HepG2 (cell line): ENCODE measurements around the gene GGA1. TPM values are rescaled to one million over a fixed set of nuclear protein-coding genes. Genes with fewer than 3 reads are reported as not detected.

Source experiments
- HHEX ChIP-seq: IDR thresholded peaks from 2 replicates; pipeline ENCODE4 v1.6.1; 2016; ENCODE audit warnings: control low read depth
- MIXL1 ChIP-seq: IDR thresholded peaks from 2 replicates; pipeline ENCODE4 v1.6.1; 2016
- NR3C1 ChIP-seq: sonication (generic); formaldehyde crosslinking; IDR thresholded peaks from 2 replicates; pipeline ENCODE4 v1.4.0; 2020; ENCODE audit warnings: missing genetic modification reagents
- PLRG1 ChIP-seq: fragments of 450-650 bp; conservative IDR thresholded peaks from 2 replicates; pipeline ENCODE4 v1.6.1; 2016
- RXRB ChIP-seq: IDR thresholded peaks from 2 replicates; pipeline ENCODE4 v1.6.1; 2016; ENCODE audit warnings: borderline replicate concordance, missing genetic modification reagents, missing compliant biosample characterization
- SALL2 ChIP-seq: sonication (generic); formaldehyde crosslinking; IDR thresholded peaks from 2 replicates; pipeline ENCODE4 v1.8.1; 2023; ENCODE audit warnings: mild to moderate bottlenecking, missing genetic modification reagents, inconsistent platforms
- TBP ChIP-seq: sonication (generic); formaldehyde crosslinking; IDR thresholded peaks from 2 replicates; pipeline ENCODE4 v1.5.0; 2020; ENCODE audit warnings: missing genetic modification reagents
- ZNF101 ChIP-seq: sonication (generic); formaldehyde crosslinking; IDR thresholded peaks from 2 replicates; pipeline ENCODE4 v1.4.0; 2020; ENCODE audit warnings: mild to moderate bottlenecking, low read depth, missing genetic modification reagents, borderline replicate concordance
- ZNF792 ChIP-seq: IDR thresholded peaks from 2 replicates; pipeline ENCODE4 v1.6.1; 2016
- polyA plus RNA-seq, 8 experiments: library from polyadenylated mRNA; depleted of rRNA in 3 of 8; stranded (reverse) in 7 of 8; unstranded in 1 of 8; fragments of >200 nt; fragmentation: Illumina TruSeq in 4 of 8; extraction: Trizol in 4 of 8; gene quantifications; 2 replicates each; pipeline versions ENCODE4 v1.2.1 to v1.2.3, GENCODE V29; 2011 to 2016; ENCODE audit warnings: low read depth in 4 of 8, missing spikeins in 1 of 8, mixed read lengths in 1 of 8; ENCODE audit not compliant: insufficient read depth in 1 of 8
- total RNA-seq, 5 experiments: library from RNA; depleted of rRNA; stranded (reverse); fragments of >200 nt; fragmentation: Illumina TruSeq; extraction: Trizol; gene quantifications; 2 replicates each; pipeline ENCODE4 v1.2.3, GENCODE V29; 2016; ENCODE audit warnings: low read depth in 1 of 5
- TF ChIP-seq, protein P1 (sequence below): sonication (generic); formaldehyde crosslinking; IDR thresholded peaks from one replicate; pipeline ENCODE4 v1.5.1; 2020; ENCODE audit warnings: mild to moderate bottlenecking, missing genetic modification reagents; ENCODE audit errors: not compliant biosample characterization
- TF ChIP-seq, protein P2 (sequence below): IDR thresholded peaks from 2 replicates; pipeline ENCODE4 v1.6.1; 2016; ENCODE audit warnings: mild to moderate bottlenecking, missing biosample characterization, missing genetic modification reagents
- TF ChIP-seq, protein P3 (sequence below): sonication (generic); formaldehyde crosslinking; IDR thresholded peaks from 2 replicates; pipeline ENCODE4 v1.5.0; 2020; ENCODE audit warnings: missing genetic modification reagents
- TF ChIP-seq, protein P4 (sequence below): sonication (generic); formaldehyde crosslinking; IDR thresholded peaks from 2 replicates; pipeline ENCODE4 v1.9.0; 2021; ENCODE audit warnings: missing genetic modification reagents, borderline replicate concordance
- TF ChIP-seq, protein P5 (sequence below): sonication (generic); formaldehyde crosslinking; IDR thresholded peaks from 2 replicates; pipeline ENCODE4 v1.4.0; 2020; ENCODE audit warnings: missing genetic modification reagents

Gene GGA1
- total and polyA plus RNA-seq, 2 of the 13 experiments (the other 11 are each of a cell fraction or from before 2014, with no cell fraction given): 29.1 to 87.2 TPM

DNA sequence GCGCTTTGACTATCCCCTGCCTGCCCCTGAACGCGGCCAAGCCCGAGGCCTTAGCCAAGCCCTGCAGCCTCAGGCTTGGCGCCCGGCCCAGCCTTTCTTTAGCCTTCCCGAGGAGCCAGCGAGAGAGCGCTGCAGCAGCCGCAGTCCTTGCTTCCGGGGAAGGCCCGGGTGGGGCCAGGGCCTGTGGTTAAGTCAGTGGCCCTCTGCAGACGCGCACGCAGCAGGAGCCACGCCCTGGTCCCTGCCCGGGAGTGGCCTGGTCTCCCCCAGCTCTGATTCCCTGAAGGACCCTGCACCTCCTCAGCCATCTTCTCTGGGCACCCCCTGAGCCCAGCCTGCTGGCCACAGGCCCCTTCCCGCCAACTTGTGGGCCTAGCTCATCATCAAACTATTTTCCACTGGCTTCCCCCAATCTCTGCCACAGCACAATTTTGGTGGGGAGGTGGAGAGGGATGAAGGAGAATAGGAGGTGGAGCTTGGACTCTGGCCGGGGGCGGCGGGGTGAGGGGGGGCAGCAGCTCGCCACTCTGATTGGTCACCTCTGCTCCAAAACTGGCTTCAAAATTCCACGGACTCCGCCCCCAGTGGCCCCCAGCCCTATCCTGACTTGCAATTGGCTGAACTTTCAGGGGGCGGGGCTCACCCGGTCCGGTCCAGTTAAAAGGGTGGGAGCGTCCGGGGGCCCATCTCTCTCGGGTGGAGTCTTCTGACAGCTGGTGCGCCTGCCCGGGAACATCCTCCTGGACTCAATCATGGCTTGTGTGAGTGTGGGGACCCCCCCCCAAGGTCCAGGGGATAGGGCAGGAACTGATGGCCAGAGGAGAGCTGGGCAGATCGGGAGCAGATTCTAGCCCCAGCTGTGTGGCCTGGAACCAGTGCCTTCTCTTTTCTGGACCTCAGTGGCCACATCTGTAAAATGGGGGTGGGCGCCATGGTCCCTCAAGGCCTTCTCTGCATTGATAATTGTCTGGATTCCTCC lies 66.6 kb downstream of the GGA1 start, which contains the start of gene LGALS1 (continued):
- TF ChIP-seq, protein P1, sequence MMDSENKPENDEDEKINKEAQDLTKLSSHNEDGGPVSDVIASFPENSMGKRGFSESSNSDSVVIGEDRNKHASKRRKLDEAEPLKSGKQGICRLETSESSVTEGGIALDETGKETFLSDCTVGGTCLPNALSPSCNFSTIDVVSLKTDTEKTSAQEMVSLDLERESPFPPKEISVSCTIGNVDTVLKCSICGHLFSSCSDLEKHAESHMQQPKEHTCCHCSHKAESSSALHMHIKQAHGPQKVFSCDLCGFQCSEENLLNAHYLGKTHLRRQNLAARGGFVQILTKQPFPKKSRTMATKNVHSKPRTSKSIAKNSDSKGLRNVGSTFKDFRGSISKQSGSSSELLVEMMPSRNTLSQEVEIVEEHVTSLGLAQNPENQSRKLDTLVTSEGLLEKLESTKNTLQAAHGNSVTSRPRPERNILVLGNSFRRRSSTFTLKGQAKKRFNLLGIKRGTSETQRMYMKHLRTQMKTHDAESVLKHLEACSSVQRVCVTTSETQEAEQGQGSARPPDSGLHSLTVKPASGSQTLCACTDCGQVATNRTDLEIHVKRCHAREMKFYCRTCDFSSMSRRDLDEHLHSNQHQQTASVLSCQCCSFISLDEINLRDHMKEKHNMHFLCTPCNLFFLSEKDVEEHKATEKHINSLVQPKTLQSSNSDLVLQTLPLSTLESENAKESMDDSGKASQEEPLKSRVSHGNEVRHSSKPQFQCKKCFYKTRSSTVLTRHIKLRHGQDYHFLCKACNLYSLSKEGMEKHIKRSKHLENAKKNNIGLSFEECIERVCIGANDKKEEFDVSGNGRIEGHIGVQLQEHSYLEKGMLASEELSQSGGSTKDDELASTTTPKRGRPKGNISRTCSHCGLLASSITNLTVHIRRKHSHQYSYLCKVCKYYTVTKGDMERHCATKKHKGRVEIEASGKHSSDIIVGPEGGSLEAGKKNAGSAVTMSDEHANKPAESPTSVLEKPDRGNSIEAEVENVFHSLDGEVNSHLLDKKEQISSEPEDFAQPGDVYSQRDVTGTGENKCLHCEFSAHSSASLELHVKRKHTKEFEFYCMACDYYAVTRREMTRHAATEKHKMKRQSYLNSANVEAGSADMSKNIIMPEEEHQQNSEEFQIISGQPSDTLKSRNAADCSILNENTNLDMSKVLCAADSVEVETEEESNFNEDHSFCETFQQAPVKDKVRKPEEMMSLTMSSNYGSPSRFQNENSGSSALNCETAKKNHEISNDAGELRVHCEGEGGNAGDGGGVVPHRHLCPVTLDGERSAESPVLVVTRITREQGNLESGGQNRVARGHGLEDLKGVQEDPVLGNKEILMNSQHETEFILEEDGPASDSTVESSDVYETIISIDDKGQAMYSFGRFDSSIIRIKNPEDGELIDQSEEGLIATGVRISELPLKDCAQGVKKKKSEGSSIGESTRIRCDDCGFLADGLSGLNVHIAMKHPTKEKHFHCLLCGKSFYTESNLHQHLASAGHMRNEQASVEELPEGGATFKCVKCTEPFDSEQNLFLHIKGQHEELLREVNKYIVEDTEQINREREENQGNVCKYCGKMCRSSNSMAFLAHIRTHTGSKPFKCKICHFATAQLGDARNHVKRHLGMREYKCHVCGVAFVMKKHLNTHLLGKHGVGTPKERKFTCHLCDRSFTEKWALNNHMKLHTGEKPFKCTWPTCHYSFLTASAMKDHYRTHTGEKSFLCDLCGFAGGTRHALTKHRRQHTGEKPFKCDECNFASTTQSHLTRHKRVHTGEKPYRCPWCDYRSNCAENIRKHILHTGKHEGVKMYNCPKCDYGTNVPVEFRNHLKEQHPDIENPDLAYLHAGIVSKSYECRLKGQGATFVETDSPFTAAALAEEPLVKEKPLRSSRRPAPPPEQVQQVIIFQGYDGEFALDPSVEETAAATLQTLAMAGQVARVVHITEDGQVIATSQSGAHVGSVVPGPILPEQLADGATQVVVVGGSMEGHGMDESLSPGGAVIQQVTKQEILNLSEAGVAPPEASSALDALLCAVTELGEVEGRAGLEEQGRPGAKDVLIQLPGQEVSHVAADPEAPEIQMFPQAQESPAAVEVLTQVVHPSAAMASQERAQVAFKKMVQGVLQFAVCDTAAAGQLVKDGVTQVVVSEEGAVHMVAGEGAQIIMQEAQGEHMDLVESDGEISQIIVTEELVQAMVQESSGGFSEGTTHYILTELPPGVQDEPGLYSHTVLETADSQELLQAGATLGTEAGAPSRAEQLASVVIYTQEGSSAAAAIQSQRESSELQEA (CRISPR knock-in tag): no peak
- TF ChIP-seq, protein P2, sequence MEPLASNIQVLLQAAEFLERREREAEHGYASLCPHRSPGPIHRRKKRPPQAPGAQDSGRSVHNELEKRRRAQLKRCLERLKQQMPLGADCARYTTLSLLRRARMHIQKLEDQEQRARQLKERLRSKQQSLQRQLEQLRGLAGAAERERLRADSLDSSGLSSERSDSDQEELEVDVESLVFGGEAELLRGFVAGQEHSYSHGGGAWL: no peak
- TF ChIP-seq NR3C1: no peak
- no peak for TF ChIP-seq RXRB (CRISPR knock-in tag)
- TF ChIP-seq PLRG1: no peak
- TF ChIP-seq SALL2 (CRISPR knock-in tag): no peak
- no peak for TF ChIP-seq TBP (CRISPR knock-in tag)
- TF ChIP-seq ZNF101: no peak
- TF ChIP-seq, protein P3, sequence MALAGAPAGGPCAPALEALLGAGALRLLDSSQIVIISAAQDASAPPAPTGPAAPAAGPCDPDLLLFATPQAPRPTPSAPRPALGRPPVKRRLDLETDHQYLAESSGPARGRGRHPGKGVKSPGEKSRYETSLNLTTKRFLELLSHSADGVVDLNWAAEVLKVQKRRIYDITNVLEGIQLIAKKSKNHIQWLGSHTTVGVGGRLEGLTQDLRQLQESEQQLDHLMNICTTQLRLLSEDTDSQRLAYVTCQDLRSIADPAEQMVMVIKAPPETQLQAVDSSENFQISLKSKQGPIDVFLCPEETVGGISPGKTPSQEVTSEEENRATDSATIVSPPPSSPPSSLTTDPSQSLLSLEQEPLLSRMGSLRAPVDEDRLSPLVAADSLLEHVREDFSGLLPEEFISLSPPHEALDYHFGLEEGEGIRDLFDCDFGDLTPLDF (CRISPR knock-in tag): no peak
- no peak for TF ChIP-seq MIXL1
- TF ChIP-seq HHEX: no peak
- no peak for TF ChIP-seq ZNF792 (CRISPR knock-in tag)
- TF ChIP-seq, protein P4, sequence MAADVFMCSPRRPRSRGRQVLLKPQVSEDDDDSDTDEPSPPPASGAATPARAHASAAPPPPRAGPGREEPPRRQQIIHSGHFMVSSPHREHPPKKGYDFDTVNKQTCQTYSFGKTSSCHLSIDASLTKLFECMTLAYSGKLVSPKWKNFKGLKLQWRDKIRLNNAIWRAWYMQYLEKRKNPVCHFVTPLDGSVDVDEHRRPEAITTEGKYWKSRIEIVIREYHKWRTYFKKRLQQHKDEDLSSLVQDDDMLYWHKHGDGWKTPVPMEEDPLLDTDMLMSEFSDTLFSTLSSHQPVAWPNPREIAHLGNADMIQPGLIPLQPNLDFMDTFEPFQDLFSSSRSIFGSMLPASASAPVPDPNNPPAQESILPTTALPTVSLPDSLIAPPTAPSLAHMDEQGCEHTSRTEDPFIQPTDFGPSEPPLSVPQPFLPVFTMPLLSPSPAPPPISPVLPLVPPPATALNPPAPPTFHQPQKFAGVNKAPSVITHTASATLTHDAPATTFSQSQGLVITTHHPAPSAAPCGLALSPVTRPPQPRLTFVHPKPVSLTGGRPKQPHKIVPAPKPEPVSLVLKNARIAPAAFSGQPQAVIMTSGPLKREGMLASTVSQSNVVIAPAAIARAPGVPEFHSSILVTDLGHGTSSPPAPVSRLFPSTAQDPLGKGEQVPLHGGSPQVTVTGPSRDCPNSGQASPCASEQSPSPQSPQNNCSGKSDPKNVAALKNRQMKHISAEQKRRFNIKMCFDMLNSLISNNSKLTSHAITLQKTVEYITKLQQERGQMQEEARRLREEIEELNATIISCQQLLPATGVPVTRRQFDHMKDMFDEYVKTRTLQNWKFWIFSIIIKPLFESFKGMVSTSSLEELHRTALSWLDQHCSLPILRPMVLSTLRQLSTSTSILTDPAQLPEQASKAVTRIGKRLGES (CRISPR knock-in tag): no peak
- TF ChIP-seq, protein P5, sequence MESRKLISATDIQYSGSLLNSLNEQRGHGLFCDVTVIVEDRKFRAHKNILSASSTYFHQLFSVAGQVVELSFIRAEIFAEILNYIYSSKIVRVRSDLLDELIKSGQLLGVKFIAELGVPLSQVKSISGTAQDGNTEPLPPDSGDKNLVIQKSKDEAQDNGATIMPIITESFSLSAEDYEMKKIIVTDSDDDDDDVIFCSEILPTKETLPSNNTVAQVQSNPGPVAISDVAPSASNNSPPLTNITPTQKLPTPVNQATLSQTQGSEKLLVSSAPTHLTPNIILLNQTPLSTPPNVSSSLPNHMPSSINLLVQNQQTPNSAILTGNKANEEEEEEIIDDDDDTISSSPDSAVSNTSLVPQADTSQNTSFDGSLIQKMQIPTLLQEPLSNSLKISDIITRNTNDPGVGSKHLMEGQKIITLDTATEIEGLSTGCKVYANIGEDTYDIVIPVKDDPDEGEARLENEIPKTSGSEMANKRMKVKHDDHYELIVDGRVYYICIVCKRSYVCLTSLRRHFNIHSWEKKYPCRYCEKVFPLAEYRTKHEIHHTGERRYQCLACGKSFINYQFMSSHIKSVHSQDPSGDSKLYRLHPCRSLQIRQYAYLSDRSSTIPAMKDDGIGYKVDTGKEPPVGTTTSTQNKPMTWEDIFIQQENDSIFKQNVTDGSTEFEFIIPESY (CRISPR knock-in tag): no peak
